AG09319 (cell line): ENCODE results near the gene VSIG1.

Experiments
- DNase-seq: peaks from one replicate; pipeline ENCODE4 v3.0.0-alpha.2; 2010; ENCODE audit warnings: low read depth; ENCODE audit errors: extremely low read depth
- TF ChIP-seq, protein P1 (sequence below): IDR thresholded peaks from 2 replicates; pipeline ENCODE4 v1.5.1; 2011; ENCODE audit warnings: low read depth, mild to moderate bottlenecking, inconsistent platforms, low read length, moderate library complexity

VSIG1 gene

DNA sequence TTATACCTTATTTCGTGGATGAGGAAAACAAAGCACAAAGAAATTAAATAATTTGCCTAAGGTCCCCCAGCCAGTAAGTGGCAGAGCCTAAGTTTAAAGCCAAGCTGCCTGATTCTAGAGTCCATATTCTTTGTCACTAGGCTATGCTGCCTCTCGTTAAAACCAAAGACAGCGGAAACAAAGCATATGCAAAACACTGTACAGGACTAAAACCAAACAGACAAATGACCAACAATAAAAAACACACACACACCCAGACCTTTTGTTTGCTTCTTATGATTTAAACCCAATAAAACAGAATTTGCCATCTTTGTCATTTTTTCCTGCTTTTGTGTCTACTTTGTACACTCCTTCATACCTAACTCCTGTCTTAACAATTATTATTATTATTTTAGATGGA, 10.1 kb upstream of the VSIG1 start:
- TF ChIP-seq, protein P1, sequence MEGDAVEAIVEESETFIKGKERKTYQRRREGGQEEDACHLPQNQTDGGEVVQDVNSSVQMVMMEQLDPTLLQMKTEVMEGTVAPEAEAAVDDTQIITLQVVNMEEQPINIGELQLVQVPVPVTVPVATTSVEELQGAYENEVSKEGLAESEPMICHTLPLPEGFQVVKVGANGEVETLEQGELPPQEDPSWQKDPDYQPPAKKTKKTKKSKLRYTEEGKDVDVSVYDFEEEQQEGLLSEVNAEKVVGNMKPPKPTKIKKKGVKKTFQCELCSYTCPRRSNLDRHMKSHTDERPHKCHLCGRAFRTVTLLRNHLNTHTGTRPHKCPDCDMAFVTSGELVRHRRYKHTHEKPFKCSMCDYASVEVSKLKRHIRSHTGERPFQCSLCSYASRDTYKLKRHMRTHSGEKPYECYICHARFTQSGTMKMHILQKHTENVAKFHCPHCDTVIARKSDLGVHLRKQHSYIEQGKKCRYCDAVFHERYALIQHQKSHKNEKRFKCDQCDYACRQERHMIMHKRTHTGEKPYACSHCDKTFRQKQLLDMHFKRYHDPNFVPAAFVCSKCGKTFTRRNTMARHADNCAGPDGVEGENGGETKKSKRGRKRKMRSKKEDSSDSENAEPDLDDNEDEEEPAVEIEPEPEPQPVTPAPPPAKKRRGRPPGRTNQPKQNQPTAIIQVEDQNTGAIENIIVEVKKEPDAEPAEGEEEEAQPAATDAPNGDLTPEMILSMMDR: no peak
- DNase-seq: no peak

DNA sequence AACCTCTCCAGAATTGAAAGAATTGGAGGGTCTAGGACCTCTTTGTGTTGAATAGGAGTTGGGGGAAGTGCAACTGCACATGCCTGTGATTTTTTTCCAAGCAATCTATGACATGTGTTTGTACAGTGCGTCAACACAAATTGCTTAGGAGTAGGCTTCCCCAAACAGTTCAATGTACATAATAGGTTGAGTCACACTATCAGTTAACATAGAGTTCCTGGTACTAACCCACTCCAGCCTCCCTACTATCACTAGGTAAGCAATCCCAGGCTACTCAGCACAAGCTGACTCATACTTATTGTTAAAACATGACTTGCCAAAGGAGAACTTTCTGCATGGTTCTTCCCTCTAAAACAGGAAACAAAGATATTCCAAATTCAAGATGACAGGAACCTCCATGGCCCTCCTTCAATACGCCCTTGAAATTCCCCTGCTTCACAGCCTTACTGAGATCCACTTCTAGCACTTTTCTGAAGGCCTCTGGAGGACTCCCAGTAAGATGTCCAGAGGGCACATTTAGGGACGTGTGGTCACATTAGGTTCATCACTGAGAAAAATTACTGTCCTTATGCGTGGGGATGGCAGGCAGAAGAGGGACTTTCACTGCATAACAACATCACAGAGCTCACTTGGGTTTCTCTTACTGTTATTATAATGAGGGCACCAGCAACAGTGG, 8.4 kb upstream of the VSIG1 start:
- no peak for DNase-seq
- TF ChIP-seq, protein P1: no peak

DNA sequence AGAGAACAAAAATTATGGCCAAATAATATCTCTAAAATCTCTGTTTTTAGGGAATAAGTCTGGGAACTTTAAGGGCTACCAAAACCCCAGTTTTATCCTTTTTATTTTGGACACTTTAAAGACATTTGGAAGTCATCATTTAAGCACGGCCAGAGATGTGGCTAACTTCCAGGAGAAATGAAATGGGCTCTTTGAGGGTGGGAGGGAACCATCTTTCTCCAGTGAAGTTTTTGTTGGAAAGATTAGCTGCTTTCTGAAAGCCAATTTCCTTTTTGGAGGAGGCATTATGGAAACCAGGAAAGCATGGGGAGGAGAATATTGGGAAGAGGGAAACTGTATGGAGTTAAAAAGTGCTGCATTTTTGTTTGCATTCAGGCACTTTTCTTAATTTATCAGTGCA, 4.8 kb downstream of the VSIG1 start:
- TF ChIP-seq, protein P1: no peak

DNA sequence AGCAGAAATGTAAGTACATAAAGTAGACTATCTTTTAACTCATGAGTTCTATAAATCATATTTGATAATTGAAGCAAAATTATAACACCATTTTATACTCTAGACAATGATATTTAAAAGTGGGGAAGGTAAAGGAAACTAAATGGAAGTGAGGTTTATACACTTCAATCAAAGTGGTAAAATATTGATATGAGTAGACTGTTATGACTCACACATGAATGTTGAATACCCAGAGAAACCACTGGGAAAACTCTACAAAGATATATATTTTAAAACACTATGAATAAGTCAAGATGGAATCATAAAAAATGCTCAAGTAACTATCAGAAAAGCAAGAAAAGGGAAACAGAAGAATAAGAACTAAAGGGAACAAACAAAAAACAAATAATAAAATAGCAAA, 8.4 kb downstream of the VSIG1 start:
- TF ChIP-seq, protein P1: no peak

More for the DNA sequence above, 4.8 kb downstream of the VSIG1 start:
- DNase-seq: no peak

DNA sequence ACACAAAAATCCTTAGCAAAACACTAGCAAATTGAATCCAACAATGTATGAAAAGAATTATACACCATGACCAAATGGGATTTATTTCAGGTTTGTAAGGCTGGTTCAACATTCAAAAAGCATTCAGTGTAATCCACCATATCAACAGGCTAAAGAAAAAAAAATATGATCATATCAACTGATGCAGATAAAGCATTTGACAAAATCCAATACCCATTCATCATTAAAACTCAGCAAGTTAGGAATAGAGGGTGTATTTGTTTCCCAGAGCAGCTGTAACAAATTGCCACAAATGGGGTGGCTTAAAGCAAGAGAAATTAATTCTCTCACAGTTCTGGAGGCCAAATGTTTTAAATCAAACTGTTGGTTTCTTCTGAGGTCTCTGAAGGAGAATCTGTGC, 10.7 kb downstream of the VSIG1 start:
- no peak for DNase-seq
- TF ChIP-seq, protein P1: no peak

More for the DNA sequence above, 8.4 kb downstream of the VSIG1 start:
- DNase-seq: no peak

DNA sequence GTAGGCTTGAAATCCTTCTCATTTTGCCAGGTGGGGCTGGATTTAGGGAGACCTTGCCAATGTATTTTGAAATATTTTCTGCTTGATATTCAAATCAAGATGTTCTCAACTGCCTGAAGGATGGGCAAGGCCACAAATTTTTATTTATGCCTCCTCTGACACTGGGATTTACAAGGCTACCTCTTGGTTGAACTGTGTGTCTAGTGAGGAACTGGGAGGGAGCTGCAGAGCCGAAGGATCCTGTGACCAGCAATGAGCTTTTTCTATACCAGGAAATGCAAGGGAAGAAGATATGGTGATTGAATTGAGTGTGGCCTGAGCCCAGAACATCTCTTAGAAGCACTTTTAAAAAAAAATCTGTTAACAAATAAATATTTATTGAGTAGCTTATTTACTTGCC, 14.9 kb downstream of the VSIG1 start:
- TF ChIP-seq, protein P1: no peak
- DNase-seq: no peak

DNA sequence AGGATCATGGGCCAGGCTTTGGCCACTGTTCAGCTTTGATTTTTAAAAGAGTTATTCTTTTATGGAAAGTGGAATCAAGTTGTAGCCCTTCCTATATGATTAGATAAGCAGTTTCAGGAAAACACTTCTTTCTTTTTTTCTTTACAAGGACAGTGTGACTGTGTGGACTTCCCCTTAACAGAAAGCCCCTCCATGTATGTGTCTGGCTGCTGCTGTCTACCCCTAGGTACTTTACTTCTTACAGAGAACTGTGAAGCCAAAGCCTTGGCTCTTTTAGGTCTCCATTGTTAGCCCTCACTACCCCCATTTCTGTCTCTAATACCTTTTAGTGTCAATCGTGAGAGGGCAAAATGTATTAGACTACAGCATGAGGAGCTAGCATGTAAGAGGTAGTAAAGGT, 19.1 kb downstream of the VSIG1 start:
- TF ChIP-seq, protein P1: no peak
- no peak for DNase-seq
